Non-pigmented ciliary epithelial cell (primary cell): Measurements from ENCODE around the gene CACNA1H.
"Not testable (repeated sequence)": the region's sequence is repeated elsewhere in the genome, so short reads cannot be mapped to it uniquely, and the experiment has no call there.

Experiments
- DNase-seq: peaks from one replicate; pipeline ENCODE4 v3.0.0-alpha.2; 2010; ENCODE audit warnings: low read depth

Gene CACNA1H

GRCh38 chr16:1174477-1175357, 21.8 kb downstream of the CACNA1H start:
- no peak for DNase-seq

GRCh38 chr16:1175566-1176279, 22.8 kb downstream of the CACNA1H start:
- no peak for DNase-seq

DNA sequence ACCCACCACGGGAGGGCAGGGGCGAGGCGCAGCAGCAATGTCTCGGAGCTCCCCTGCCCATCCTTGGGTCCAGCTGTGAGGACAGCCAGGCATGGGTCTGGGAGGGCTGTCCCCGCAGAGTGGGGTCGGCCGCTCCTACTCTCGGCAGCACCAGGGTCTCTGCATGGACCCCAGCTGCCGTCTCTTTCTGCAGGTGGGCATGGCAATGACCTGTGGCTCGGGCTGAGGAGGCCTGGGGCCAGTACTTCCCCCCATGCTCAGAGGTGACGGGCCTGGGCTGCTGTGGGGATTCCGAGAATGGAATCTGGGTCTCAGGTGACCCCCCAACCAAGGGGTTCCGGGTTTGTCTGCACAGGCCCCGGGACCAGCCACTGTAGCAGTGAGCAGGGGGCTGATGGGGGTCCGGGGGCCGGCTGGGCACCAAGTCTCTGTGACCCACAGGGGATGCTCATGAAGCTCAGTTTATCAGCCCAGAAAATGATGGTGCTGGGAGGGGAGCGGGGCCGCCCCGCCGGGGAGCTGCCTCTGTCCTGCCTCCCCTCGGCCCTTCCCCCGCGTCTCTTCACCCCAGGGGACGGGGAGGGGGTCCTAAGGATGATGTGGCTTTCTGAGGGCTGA, 23.5 kb downstream of the CACNA1H start:
- DNase-seq, result no peak

GRCh38 chr16:1177053-1177452, 24.1 kb downstream of the CACNA1H start:
- no peak for DNase-seq

DNA sequence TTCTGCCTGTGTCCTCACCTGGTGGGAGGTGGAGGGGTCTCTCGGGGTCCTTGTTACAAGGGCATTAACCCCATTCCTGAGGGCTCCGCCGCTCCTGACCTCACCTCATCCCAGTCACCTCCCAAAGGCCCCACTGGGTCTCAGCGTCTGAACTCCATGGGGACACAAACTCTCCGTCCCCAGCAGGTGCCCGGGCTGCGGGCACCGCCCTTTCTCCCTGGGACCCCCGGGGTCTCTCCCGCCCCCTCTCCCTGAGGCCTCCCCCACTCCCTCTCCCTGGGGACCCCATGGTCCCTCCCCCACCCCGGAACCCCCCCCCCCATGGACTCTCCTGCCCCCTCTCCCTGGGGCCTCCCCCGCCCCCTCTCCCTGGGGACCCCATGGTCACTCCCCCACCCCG, 24.8 kb downstream of the CACNA1H start:
- DNase-seq, result no peak

GRCh38 chr16:1178295-1178910, 25.5 kb downstream of the CACNA1H start:
- no peak for DNase-seq

DNA sequence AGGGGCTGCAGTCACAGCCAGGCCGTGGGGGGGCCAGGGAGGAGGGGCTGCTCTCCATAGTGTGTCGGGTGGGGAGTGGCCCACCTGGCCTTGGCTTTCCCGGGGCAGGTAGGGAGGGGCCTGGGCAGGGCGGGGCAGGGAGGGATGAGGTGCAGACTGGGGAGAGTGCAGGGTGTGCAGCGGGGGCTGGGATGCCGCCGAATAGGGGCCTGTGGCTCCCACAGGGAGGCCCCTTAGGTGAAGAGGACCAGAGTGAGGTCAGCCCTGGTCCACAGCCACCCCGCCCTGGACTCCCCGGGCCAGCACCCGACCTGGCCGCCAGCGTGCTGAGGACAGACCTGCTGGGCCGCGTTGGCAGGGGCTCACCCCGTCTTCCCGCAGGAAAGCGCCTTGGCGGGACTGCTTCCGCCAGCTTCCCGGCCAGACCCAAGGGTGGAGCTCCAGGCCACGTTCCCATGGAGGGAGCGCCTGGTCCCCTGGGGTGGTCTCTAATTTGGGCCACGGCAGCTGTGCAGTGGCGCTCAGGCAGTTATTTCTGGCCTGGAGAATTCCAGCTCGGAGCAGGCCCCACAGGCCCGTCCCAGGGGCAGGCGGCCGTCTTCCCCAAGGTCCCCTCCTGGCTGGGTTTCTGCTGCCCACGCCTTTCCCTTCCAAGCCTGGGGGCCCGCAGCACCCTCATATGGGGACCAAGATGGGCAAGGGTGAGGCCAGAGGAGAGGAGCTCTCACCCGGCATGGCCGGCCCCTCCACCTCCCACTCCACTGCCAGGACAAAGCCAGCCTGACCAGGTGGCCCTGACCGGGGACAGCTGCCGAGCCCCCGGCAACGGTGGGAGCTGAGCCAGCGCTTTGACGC, 27.9 kb downstream of the CACNA1H start:
- DNase-seq, result no peak

DNA sequence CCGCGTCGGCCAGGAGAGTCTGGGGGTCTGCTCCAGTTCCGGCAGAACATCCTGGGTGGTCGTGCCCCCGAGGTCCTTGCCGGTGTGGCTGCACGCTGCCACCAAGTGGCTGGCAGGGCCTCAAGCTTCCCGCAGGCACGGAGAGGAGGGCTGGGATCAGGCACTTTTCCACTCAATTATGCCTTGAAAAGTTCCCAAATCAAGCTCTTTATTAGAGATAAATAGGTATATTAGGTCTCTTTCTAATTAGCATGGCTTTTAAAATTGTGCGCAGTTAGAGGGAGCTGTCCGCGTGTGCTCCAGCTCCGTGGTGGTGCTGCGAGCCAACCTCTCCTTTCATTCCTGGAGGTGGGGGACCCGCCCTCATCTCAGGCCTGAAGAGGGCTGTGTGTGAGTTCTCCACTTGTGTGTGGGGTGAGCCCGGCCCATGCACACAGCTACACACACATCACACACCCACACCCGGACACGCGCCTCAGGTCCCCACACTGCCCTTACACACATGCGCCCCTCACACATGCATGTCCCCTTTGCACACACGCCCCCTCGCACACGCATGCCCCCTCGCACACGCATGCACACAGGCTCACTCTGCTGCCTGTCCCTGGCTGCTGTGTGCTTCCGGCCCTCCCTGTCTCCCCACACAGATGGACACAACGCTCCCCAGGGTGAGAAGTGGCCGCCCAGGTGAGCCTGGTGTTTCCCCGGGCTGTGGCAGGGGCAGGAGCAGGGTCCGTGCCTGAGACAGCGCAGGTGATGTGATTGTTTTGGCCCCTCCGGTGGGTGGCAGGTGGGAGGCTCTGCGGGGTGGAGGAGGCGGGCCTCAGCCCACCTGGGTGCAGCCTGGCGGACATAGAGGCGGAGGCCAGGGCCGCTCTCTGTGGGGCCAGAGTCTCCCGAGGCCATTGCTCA, 28.8 kb downstream of the CACNA1H start:
- DNase-seq, result no peak

DNA sequence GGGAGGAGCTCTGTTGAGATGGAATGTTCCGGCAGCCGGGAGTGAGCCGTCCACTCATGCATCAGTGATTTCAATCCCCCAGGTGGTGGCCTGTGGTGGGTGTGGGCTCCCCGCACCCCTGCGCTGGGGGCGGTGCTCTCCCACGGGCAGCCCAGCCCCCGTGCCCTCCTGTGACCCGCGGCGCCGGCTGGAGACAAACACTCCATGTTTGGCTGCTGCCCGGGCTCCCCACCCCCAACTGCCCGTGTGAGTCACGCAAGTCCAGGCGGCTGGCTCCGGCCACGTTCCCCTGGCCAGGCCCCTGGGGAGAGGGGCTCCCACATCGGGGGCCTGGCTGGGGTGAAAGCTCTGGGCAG, 29.4 kb downstream of the CACNA1H start:
- DNase-seq, result peak; percentile 34

DNA sequence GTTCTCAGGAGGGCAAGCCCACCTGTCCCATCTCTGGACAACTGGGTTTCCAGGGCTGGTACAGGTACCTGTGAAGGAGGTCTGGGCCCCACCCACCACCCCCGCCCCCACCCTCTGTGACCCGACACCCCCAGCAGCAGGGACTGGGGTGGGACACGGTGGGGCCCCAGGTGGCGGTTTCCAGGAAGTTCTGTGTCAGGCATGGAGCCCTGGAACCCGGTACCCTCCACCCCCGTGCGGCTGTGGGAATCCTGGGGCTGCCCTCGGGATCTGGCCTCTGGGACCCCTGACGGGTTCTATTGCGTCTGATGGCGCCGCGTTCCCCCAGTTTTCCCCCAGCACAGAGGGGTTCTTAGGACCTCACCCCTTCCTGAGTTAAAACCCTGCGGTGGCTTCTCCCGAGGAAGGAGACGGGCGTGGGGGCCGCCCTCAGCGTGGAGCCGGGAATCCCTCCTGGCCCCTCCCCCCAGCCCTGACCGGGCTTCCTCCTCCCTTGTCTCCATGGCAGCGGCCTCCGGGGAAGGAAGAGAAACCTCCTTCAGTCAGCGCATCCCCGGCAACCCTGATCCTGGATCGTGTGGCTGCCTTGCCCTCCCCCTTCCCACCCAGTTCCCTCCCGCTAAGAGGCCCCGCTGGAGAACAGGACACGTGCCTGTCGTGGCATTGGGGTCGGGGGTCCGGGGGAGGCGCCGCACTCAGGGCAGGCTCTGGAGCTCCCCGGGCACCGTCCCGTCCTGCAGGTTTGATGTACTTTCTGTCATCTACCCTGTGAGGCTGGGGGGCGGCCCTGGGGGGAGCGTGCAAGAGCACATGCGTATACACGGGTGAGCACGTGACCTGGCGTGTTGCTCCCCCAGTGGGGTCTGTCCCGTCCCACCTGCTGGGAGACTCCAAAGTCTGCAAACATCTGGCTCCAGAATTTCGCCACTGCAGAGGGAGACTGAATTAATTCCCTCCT, 30.3 kb downstream of the CACNA1H start:
- no peak for DNase-seq

DNA sequence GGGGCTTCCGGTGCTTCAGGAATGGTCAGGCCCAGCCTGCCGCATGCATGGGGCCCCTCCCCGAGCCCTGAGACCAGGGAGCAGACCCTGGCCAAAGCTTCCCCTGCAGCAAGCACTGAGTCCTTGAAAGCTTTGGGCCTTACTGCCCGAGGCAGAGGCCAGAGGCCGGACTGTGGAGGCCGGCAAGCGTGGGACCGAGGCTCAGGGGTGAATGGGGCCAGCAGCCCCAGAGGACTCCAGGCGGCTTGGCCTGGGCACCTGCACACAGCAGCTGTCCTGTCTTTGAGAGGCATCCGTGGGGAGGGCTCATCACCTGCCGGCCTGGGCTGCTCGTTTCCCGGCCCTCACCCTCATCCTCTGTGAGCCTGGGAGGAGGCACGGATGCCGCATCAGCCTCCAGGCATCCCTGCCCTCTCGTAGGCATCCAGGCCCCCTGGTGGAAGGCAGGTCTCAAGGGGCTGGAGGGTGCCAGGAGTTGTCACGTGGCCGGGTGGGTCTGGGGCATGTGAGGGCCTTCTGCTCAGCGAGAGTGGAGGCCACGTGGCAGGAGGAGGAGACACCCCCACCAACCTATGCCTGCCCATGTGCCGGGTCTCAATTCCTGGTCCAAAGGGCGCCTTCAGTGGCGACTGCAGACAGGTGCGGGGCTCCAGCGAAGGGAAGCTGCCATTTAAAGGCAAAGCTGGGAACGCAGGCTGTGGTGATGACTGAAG, 31.4 kb downstream of the CACNA1H start:
- no peak for DNase-seq

- no peak for DNase-seq
Observed at GRCh38 chr16:1184980-1185379, 32.1 kb downstream of the CACNA1H start.

DNA sequence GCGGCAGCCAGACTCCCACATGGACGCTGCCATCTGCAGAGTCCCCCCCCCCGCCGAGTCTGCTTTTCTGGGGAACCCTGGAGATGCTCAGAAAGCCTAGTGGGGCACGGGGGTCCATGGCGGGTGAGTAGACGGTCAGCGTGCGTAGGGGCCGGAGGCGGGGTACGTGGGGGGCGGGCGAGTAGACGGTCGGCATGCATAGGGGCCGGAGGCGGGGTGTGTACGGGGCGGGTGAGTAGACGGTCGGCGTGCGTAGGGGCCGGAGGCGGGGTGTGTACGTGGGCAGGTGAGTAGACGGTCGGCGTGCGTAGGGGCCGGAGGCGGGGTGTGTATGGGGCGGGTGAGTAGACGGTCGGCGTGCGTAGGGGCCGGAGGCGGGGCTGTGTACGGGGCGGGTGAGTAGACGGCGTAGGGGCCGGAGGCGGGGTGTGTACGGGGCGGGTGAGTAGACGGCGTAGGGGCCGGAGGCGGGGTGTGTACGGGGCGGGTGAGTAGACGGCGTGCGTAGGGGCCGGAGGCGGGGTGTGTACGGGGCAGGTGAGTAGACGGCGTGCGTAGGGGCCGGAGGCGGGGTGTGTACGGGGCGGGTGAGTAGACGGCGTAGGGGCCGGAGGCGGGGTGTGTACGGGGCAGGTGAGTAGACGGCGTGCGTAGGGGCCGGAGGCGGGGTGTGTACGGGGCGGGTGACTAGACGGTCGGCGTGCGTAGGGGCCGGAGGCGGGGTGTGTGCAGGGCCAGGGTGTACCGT, 32.7 kb downstream of the CACNA1H start:
- not testable (repeated sequence) for DNase-seq

- no peak for DNase-seq
Observed at GRCh38 chr16:1188432-1189189, 35.7 kb downstream of the CACNA1H start.

GRCh38 chr16:1189455-1189854, 36.5 kb downstream of the CACNA1H start:
- DNase-seq, result no peak

GRCh38 chr16:1190789-1191188, 37.9 kb downstream of the CACNA1H start:
- DNase-seq, result not testable (repeated sequence)

- DNase-seq, result no peak
Observed at GRCh38 chr16:1192384-1193073, 39.6 kb downstream of the CACNA1H start.
